ENCODE results near the gene PLXNA4. TPM values are rescaled to one million over a fixed set of nuclear protein-coding genes. Genes with fewer than 3 reads are reported as not detected.

Gene PLXNA4
- polyA plus RNA-seq, 1 donor (not counting 4 experiments of a cell fraction or from before 2014, with no cell fraction given) = 0.01 TPM

DNA sequence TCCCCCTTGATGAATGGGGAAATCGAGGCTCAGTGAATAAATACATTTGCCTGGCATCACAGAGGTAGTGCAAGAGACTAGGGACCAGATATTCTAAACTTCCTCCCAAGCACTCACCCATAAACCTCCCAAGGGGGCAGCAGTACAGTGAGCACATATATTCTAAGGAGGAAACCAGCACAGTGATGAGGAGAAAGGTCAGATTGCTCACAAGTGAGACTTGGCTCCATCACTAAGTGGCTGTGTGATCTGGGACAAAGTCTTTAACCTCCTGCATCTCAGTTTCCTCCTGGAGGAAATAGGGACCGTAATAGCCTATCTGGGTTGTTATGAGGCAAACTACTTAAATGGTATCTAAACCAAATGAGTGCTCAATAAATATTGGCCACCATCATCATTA, 4.3 kb downstream of the PLXNA4 start:
- DNase-seq (ENCODE audit: low read depth, low spot score) (no peak), FAIRE-seq (no peak)
- H3K27me3 ChIP-seq (ENCODE audit: control insufficient read depth, extremely low read depth, insufficient read depth, low read length) = peaks cover 86% of the 10 kb centered on the region
- no peaks in the 10 kb centered on the region for H4K20me1 ChIP-seq (ENCODE audit: control insufficient read depth, extremely low read depth, insufficient read depth, low read length)
- H3K9me1 ChIP-seq (ENCODE audit: control insufficient read depth, extremely low read depth, insufficient read depth, low read length) = no peaks in the 10 kb centered on the region
- no peak overlapping the region for H2AFZ ChIP-seq (ENCODE audit: control insufficient read depth, low read length)
- no peaks in the 10 kb centered on the region for H3K79me2 ChIP-seq (ENCODE audit: control insufficient read depth, insufficient read depth, low read length)
- no peak overlapping the region for H3K4me3 ChIP-seq (ENCODE audit: control insufficient read depth in 2 of 3, extremely low read depth in 1 of 3, insufficient read depth in 2 of 3, low read depth in 1 of 3, low read length in 3 of 3)
- H3K9me3 ChIP-seq (ENCODE audit: control insufficient read depth, low read depth, low read length) = no peaks in the 10 kb centered on the region
- no peak overlapping the region for H3K27ac ChIP-seq (ENCODE audit: control insufficient read depth, insufficient read depth, low read length)
- peaks cover 3% of the 10 kb centered on the region for H3K4me1 ChIP-seq (ENCODE audit: control insufficient read depth, extremely low read depth, insufficient read depth, low read length)
- dilution Hi-C loops (cut with MboI; ENCODE audit: extremely low pct_ligation_motif_present, low sequenced_read_pairs) = no loop called here
- no peak for TF ChIP-seq EZH2 (IDR thresholded peaks at IDR 0.05; ENCODE audit: low read length)
- TF ChIP-seq, protein P1, sequence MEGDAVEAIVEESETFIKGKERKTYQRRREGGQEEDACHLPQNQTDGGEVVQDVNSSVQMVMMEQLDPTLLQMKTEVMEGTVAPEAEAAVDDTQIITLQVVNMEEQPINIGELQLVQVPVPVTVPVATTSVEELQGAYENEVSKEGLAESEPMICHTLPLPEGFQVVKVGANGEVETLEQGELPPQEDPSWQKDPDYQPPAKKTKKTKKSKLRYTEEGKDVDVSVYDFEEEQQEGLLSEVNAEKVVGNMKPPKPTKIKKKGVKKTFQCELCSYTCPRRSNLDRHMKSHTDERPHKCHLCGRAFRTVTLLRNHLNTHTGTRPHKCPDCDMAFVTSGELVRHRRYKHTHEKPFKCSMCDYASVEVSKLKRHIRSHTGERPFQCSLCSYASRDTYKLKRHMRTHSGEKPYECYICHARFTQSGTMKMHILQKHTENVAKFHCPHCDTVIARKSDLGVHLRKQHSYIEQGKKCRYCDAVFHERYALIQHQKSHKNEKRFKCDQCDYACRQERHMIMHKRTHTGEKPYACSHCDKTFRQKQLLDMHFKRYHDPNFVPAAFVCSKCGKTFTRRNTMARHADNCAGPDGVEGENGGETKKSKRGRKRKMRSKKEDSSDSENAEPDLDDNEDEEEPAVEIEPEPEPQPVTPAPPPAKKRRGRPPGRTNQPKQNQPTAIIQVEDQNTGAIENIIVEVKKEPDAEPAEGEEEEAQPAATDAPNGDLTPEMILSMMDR (optimal IDR thresholded peaks at IDR 0.05 in 1 of 3, IDR thresholded peaks at IDR 0.05 in 1 of 3, conservative IDR thresholded peaks at IDR 0.05 in 1 of 3; ENCODE audit: extremely low read depth in 1 of 3, insufficient read depth in 2 of 3, low read length in 3 of 3) = no peak
- H3K36me3 ChIP-seq (ENCODE audit: control insufficient read depth in 2 of 2, extremely low read depth in 1 of 2, insufficient read depth in 2 of 2, low read length in 2 of 2) = no peaks in the 10 kb centered on the region
- no peak overlapping the region for H3K4me2 ChIP-seq (ENCODE audit: control insufficient read depth, extremely low read depth, insufficient read depth, low read depth, low read length)
- H3K9ac ChIP-seq (ENCODE audit: control insufficient read depth, extremely low read depth, insufficient read depth, low read length) = no peak overlapping the region

DNA sequence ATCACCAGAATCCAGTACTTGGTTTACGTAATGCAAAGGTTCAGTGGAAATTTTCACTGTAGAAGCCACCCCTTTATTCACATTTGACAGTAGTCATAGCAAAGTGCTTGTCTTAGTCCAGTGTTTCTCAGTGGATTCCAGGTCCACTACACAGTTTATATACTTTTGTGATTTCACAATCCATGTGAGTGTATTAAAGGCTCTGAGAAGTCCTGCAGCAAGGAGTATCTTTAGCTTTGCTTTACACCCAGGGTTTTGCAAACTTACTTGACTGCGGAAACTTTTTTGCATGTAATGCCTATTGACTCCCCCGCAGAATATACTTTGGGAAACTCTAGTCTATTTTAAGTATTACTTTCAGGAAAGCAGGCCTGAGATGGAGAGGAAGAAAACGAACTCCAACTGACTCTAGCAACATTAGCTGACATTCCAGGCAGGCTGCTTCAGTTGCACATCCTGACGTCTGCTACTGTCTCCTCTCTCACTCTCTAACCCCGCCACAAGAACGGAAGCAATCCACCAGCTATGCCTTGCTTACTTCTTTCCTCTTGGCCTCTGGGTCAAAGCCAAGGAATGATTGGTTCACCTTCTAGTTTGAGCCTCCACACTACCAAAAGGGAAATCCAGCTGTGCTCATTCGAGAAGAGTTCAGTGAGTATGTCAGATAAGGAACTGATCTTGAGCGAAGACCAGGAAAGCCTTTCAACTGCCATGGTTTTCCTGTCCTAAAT, 6.2 kb downstream of the PLXNA4 start:
- Histone ChIP-seq H2AFZ (ENCODE audit: control insufficient read depth, low read length) (no peak overlapping the region), H3K9me3 (ENCODE audit: control insufficient read depth, low read depth, low read length) (no peaks in the 10 kb centered on the region), H3K4me2 (ENCODE audit: control insufficient read depth, extremely low read depth, insufficient read depth, low read depth, low read length) (no peak overlapping the region), H4K20me1 (ENCODE audit: control insufficient read depth, extremely low read depth, insufficient read depth, low read length) (no peaks in the 10 kb centered on the region), H3K27me3 (ENCODE audit: control insufficient read depth, extremely low read depth, insufficient read depth, low read length) (peaks cover 81% of the 10 kb centered on the region), H3K9me1 (ENCODE audit: control insufficient read depth, extremely low read depth, insufficient read depth, low read length) (no peaks in the 10 kb centered on the region), H3K36me3 (ENCODE audit: control insufficient read depth in 2 of 2, extremely low read depth in 1 of 2, insufficient read depth in 2 of 2, low read length in 2 of 2) (no peaks in the 10 kb centered on the region), H3K9ac (ENCODE audit: control insufficient read depth, extremely low read depth, insufficient read depth, low read length) (no peak overlapping the region), H3K4me1 (ENCODE audit: control insufficient read depth, extremely low read depth, insufficient read depth, low read length) (no peaks in the 10 kb centered on the region), H3K27ac (ENCODE audit: control insufficient read depth, insufficient read depth, low read length) (no peak overlapping the region), H3K79me2 (ENCODE audit: control insufficient read depth, insufficient read depth, low read length) (no peaks in the 10 kb centered on the region), H3K4me3 (ENCODE audit: control insufficient read depth in 2 of 3, extremely low read depth in 1 of 3, insufficient read depth in 2 of 3, low read depth in 1 of 3, low read length in 3 of 3) (no peak overlapping the region)
- FAIRE-seq = no peak
- DNase-seq (ENCODE audit: low read depth, low spot score) = no peak
- dilution Hi-C loops (cut with MboI; ENCODE audit: extremely low pct_ligation_motif_present, low sequenced_read_pairs) = no loop called here
- TF ChIP-seq, protein P1 (optimal IDR thresholded peaks at IDR 0.05 in 1 of 3, IDR thresholded peaks at IDR 0.05 in 1 of 3, conservative IDR thresholded peaks at IDR 0.05 in 1 of 3; ENCODE audit: extremely low read depth in 1 of 3, insufficient read depth in 2 of 3, low read length in 3 of 3) = no peak
- no peak for TF ChIP-seq EZH2 (IDR thresholded peaks at IDR 0.05; ENCODE audit: low read length)

All from keratinocyte (primary cell).